H1 (cell line): ENCODE data around the gene FHIT. TPM values are rescaled to one million over a fixed set of nuclear protein-coding genes. Genes with fewer than 3 reads are reported as not detected.

Experiments used
- SAP30 ChIP-seq: fragments of 300-600 bp; sonication (generic); IDR thresholded peaks from 2 replicates; pipeline ENCODE4 v1.7.1; 2012; ENCODE audit warnings: low read length, moderate library complexity, mild to moderate bottlenecking, inconsistent platforms; ENCODE audit not compliant: insufficient read depth, insufficient replicate concordance
- SIX5 ChIP-seq: IDR thresholded peaks from 2 replicates; pipeline ENCODE4 v1.6.1; 2011; ENCODE audit warnings: mild to moderate bottlenecking, low read depth, low read length
- polyA plus RNA-seq, 7 experiments: library from polyadenylated mRNA; depleted of rRNA in 3 of 7; stranded (reverse) in 5 of 7; unstranded in 2 of 7; fragments of >200 nt in 5 of 7; fragments of 200-250 nt in 2 of 7; gene quantifications; 1 replicate in 5 of 7; 2 replicates in 1 of 7; 4 replicates in 1 of 7; pipeline versions ENCODE4 v1.2.1 to v1.2.3, GENCODE V29; 2011 to 2013; ENCODE audit warnings: missing spikeins in 2 of 7, mixed read lengths in 2 of 7
- total RNA-seq: library from RNA; stranded (reverse); fragmentation: NEBNext Ultra II Directional; extraction: Animal tissue kit (Norgen Biotek cat#: 25700); gene quantifications from 2 replicates; pipeline ENCODE4 v1.2.1, GENCODE V29; 2021

FHIT gene
- total and polyA plus RNA-seq, 2 of the 8 experiments (the other 6 are each of a cell fraction or from before 2014, with no cell fraction given) = 1.2 to 3.2 TPM

- TF ChIP-seq SIX5 = no peak
- TF ChIP-seq SAP30 = no peak
These were observed 885.9 kb downstream of the FHIT start (continued) for GRCh38 chr3:60365360-60365759.
